ENCODE data around the gene SHROOM4. TPM values are rescaled to one million over a fixed set of nuclear protein-coding genes. Genes with fewer than 3 reads are reported as not detected.

The SHROOM4 gene
- total RNA-seq, 4 donors from 2014 or later = 2.2 to 6.0 (median 4.1) TPM

- intact Hi-C loops (cut with DNase I; ENCODE audit: low total_unique reads) = no loop called here
- H3K4me3 ChIP-seq (ENCODE audit: low read depth, poor library complexity, severe bottlenecking) = no peak overlapping the region
- DNase-seq (ENCODE audit: low spot score in 2 of 2) = no peak
- 93 to 94% methylated on average over 4 of the region's 4 CpGs for WGBS, 2 donors
- TF ChIP-seq, protein P1, sequence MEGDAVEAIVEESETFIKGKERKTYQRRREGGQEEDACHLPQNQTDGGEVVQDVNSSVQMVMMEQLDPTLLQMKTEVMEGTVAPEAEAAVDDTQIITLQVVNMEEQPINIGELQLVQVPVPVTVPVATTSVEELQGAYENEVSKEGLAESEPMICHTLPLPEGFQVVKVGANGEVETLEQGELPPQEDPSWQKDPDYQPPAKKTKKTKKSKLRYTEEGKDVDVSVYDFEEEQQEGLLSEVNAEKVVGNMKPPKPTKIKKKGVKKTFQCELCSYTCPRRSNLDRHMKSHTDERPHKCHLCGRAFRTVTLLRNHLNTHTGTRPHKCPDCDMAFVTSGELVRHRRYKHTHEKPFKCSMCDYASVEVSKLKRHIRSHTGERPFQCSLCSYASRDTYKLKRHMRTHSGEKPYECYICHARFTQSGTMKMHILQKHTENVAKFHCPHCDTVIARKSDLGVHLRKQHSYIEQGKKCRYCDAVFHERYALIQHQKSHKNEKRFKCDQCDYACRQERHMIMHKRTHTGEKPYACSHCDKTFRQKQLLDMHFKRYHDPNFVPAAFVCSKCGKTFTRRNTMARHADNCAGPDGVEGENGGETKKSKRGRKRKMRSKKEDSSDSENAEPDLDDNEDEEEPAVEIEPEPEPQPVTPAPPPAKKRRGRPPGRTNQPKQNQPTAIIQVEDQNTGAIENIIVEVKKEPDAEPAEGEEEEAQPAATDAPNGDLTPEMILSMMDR (IDR thresholded peaks at IDR 0.05) = no peak
- TF ChIP-seq POLR2A (IDR thresholded peaks at IDR 0.05) = no peak
These were observed 97.3 kb downstream of the SHROOM4 start for GRCh38 chrX:50716706-50717105.

GRCh38 chrX:50712777-50713176, 101.2 kb downstream of the SHROOM4 start:
- intact Hi-C loops (cut with DNase I; ENCODE audit: low total_unique reads) = no loop called here
- no peak for DNase-seq (ENCODE audit: low spot score in 2 of 2)
- no peak overlapping the region for H3K4me3 ChIP-seq (ENCODE audit: low read depth, poor library complexity, severe bottlenecking)
- TF ChIP-seq, protein P1 (IDR thresholded peaks at IDR 0.05) = no peak
- no peak for TF ChIP-seq POLR2A (IDR thresholded peaks at IDR 0.05)
- 74 to 92% methylated on average over 5 to 6 of the region's 6 CpGs for WGBS, 2 donors

GRCh38 chrX:50711907-50712306, 102.1 kb downstream of the SHROOM4 start:
- TF ChIP-seq, protein P1 (IDR thresholded peaks at IDR 0.05) = no peak
- no peak for TF ChIP-seq POLR2A (IDR thresholded peaks at IDR 0.05)
- DNase-seq (ENCODE audit: low spot score in 2 of 2) = no peak
- WGBS, 2 donors = 47 to 94% methylated on average over 1 of the region's 1 CpG

GRCh38 chrX:50707955-50708699, 105.9 kb downstream of the SHROOM4 start:
- WGBS, 2 donors = 50 to 74% methylated on average over 8 of the region's 8 CpGs
- intact Hi-C loops (cut with DNase I; ENCODE audit: low total_unique reads) = no loop called here
- TF ChIP-seq, protein P1 (IDR thresholded peaks at IDR 0.05) = no peak
- no peak for TF ChIP-seq POLR2A (IDR thresholded peaks at IDR 0.05)
- H3K4me3 ChIP-seq (ENCODE audit: low read depth, poor library complexity, severe bottlenecking) = no peak overlapping the region
- DNase-seq (ENCODE audit: low spot score in 2 of 2) = no peak

More at GRCh38 chrX:50711907-50712306, 102.1 kb downstream of the SHROOM4 start:
- no peak overlapping the region for H3K4me3 ChIP-seq (ENCODE audit: low read depth, poor library complexity, severe bottlenecking)
- intact Hi-C loops (cut with DNase I; ENCODE audit: low total_unique reads) = no loop called here

DNA sequence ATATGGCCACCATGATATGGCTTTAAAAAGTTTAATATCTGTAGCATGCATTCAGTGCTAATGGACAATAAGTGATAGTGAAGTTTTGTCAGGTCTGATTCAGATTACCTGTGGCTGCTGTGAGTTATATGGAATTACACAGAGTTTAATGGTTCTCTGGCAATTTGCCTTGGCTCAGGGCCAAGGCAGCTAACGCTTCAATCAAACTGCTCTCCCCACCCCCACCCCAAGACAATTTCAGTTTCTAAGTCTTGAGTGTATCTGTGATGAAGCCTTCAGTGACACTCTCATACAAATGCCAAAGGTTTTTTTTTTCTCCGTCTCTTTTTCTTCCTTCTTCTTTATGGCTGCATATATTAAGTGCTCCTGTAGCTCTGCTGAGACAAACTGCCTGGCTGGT, 106.6 kb downstream of the SHROOM4 start:
- TF ChIP-seq, protein P1 (IDR thresholded peaks at IDR 0.05) = no peak
- TF ChIP-seq POLR2A (IDR thresholded peaks at IDR 0.05) = no peak

DNA sequence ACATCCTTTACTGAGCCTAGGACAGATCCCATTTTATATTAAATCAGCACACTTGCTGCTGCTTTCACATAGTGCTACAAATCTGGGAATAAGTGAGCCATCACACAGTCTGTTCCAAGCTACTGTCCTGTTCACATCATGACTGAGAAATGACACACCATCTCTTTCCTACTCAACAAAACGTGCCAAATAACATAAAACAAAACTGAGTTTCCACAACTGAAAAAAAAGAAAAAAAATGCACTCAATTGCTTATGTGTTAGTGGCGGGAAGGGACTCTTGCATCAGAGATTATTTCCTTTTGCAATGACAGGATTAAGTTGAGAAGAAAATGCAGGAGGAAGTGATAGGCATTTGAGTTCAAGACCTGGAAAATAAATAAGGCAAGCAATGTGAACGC, 109.0 kb downstream of the SHROOM4 start:
- TF ChIP-seq, protein P1 (IDR thresholded peaks at IDR 0.05) = no peak
- no peak for TF ChIP-seq POLR2A (IDR thresholded peaks at IDR 0.05)
- intact Hi-C loops (cut with DNase I; ENCODE audit: low total_unique reads) = no loop called here
- 44 to 50% methylated on average over 3 of the region's 3 CpGs for WGBS, 2 donors
- no peak overlapping the region for H3K4me3 ChIP-seq (ENCODE audit: low read depth, poor library complexity, severe bottlenecking)
- DNase-seq (ENCODE audit: low spot score in 2 of 2) = no peak

More for the DNA sequence above, 106.6 kb downstream of the SHROOM4 start:
- no peak overlapping the region for H3K4me3 ChIP-seq (ENCODE audit: low read depth, poor library complexity, severe bottlenecking)
- intact Hi-C loops (cut with DNase I; ENCODE audit: low total_unique reads) = no loop called here
- DNase-seq (ENCODE audit: low spot score in 2 of 2) = no peak
- 21 to 28% methylated on average over 2 of the region's 2 CpGs for WGBS, 2 donors

Data from lower leg skin (tissue), 4 donors.